ENCODE results near the gene ANXA11. TPM values are rescaled to one million over a fixed set of nuclear protein-coding genes. Genes with fewer than 3 reads are reported as not detected.

The ANXA11 gene
- total RNA-seq (2022; extraction: Qiagen RNA extraction; ENCODE audit: low read depth): 191 to 224 TPM (median 205 TPM) in 5 replicates

DNA sequence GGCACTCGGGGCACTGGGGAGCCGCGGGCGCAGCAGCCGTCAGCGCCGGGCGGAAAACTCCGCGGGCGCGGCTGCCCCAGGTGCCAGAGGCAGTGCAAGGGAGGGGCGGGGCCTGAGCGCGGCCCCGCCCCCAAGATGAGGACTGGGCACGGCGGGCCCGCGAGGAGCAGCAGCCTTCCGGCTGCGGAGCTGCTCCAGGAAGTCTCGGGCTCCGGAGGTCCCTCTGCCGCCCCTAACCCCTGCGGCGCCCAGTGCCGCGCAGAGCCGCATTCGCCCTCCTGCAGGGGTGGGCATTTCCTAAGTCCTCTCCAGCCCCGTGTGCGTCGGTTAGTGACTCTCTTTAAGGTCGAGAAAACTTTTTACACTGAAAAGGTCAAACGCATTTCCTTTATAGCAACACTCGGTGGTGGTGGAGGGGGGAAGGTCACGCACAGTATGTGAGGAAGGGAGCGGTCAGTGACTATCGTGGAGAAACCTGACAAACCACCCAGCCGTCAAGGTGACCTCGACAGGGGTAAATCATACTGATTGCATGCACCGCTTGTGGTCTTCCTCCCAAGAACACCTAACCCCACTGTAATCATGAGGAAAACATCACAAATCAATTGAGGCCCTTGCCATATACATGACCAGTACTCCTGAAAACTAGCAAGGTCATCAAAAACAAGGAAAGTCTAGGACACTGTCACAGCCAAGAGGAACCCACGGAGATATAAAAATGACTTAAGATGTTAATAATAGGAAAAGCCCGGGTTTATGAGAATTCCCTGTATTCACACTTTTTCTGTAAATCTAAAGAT lies at the start of gene ANXA11:
TSS of gene ANXA11 (minus strand) at position 61 of the 800 bp plus-strand sequence. CDS start 32,676 bp downstream, outside the sequence.

DNA sequence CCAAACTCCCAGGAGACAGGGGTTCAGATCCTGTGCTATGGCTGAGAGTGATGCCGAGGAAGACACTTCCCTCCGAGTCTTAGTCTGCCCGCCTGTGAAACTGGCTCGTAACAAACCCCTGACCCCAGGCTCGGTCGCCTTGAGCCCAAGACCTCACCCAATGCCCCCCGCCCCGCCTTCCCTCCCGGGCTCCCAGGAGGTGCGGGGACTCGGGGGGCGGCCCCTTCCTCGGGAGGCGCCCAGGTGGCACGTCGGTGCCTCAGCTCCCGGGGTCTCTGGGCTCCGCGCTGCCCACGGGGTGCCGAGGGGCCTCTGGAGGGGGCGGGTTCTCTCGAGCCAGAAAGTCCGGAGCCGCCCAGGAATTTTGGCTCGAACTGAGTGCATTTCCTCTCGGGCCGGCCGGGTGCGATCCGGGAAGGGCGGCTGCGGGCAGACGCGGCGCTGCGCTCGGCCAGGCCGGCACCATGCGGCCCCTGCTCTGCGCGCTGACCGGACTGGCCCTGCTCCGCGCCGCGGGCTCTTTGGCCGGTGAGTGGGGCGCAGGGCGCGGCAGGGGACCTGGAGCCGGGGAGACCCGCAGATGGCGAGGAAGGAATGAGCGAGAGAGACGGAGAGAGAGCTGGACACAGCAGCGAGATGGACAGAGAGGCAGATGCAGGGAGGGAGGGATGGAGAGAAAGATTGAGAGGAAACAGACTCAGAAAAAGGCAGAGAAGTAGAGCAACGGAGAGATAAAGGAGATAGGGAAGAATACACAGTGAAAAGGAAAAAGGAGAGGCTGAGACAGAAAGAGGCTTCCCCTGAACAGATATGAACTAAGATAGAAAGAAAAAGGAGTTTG lies 72.8 kb downstream of the ANXA11 start, which contains the start of gene PLAC9:
TSS of gene PLAC9 (plus strand) at position 432 of the 841 bp plus-strand sequence. CDS start at position 465, 33 bp downstream.

Other genes starting within 250 kb of the ANXA11 start
- 16.6 to 23.4 TPM (median 19.6 TPM) in 5 replicates for gene TMEM254, start 126.9 kb downstream of the ANXA11 start, total RNA-seq (2022; extraction: Qiagen RNA extraction; ENCODE audit: low read depth)
- not detected in 5 replicates for gene PLAC9, start 72.8 kb downstream of the ANXA11 start, total RNA-seq (2022; extraction: Qiagen RNA extraction; ENCODE audit: low read depth)
- gene MAT1A, start 84.1 kb upstream of the ANXA11 start, total RNA-seq (2022; extraction: Qiagen RNA extraction; ENCODE audit: low read depth): 0.05 to 0.15 TPM in 2 of 5 replicates, not detected in the others
- gene DYDC1, start 151.2 kb upstream of the ANXA11 start, total RNA-seq (2022; extraction: Qiagen RNA extraction; ENCODE audit: low read depth): not detected in 5 replicates
- gene DYDC2, start 151.2 kb upstream of the ANXA11 start, total RNA-seq (2022; extraction: Qiagen RNA extraction; ENCODE audit: low read depth): 0.36 TPM in 1 of 5 replicates, not detected in the others
- gene PRXL2A, start 203.0 kb upstream of the ANXA11 start, total RNA-seq (2022; extraction: Qiagen RNA extraction; ENCODE audit: low read depth): 41.3 to 61.7 TPM (median 42.7 TPM) in 5 replicates
- gene TSPAN14, start 248.8 kb upstream of the ANXA11 start, total RNA-seq (2022; extraction: Qiagen RNA extraction; ENCODE audit: low read depth): 94.6 to 171 TPM (median 161 TPM) in 5 replicates

Data from A549 treated with ZK216348 at 1 μM for 4 hours (cell line).